GM12878 (cell line): ENCODE results near the gene FCGR3A. TPM values are rescaled to one million over a fixed set of nuclear protein-coding genes. Genes with fewer than 3 reads are reported as not detected.

Source experiments
- ATAC-seq: fragments of 200-7000 bp; cut with Tn5 transposase; 3 replicates; pipeline ENCODE4 v1.9.1; 2020; ENCODE audit warnings: mild to moderate bottlenecking, moderate library complexity
- BruUV-seq: library from RNA; stranded (reverse); fragments of 400-500 nt; replicated peaks from 2 replicates; lab custom pipeline; 2021; lab: Mats Ljungman, UMichigan
- CTCF ChIA-PET: fragments of 300-600 bp; sonication (Branson Sonifier 250); formaldehyde crosslinking; extraction: SDS; loops from one replicate; lab custom pipeline; 2021; ENCODE audit warnings: inconsistent platforms; lab: Yijun Ruan, JAX
- POLR2A ChIA-PET: fragments of 350-600 bp; formaldehyde crosslinking; extraction: SDS; loops from one replicate; lab custom pipeline; 2021; ENCODE audit warnings: inconsistent platforms; lab: Charles Lee
- RAD21 ChIA-PET: fragments of 300-600 bp; sonication (Branson Sonifier 250); formaldehyde crosslinking; loops from one replicate; lab custom pipeline; 2023; ENCODE audit warnings: antibody characterized with exemption; ENCODE audit not compliant: unreplicated experiment; lab: Charles Lee
- SMC1A ChIA-PET: fragments of 300-600 bp; sonication (Branson Sonifier 250); formaldehyde crosslinking; loops from one replicate; lab custom pipeline; 2023; ENCODE audit not compliant: unreplicated experiment, uncharacterized antibody; lab: Charles Lee
- DNase-seq: peaks from one replicate; pipeline ENCODE4 v3.0.0-alpha.2; 2011; ENCODE audit warnings: low read depth, low spot score
- FAIRE-seq: peaks from 3 replicates; lab custom pipeline; 2011; peaks lifted over from hg19 to GRCh38; lab: Jason Lieb, UNC
- H2AFZ ChIP-seq: 2 replicates; pipeline ENCODE4 v1.6.0; 2011; ENCODE audit warnings: low read depth, low read length, control low read depth; ENCODE audit not compliant: control insufficient read depth
- H3K27ac ChIP-seq: 2 replicates; pipeline ENCODE4 v1.5.1; 2011; ENCODE audit warnings: control low read depth; ENCODE audit not compliant: control insufficient read depth, insufficient read depth
- H3K27me3 ChIP-seq, 2 experiments: replicated peaks in 1 of 2; 2 replicates each; pipeline versions ENCODE4 v1.6.0 to v1.6.1; 2011; ENCODE audit warnings: low read length in 1 of 2; ENCODE audit not compliant: control insufficient read depth in 2 of 2, insufficient read depth in 2 of 2
- H3K36me3 ChIP-seq, 2 experiments: 2 replicates each; pipeline ENCODE4 v1.5.1; 2011; ENCODE audit warnings: low read length in 1 of 2; ENCODE audit not compliant: control insufficient read depth in 2 of 2, insufficient read depth in 2 of 2
- H3K4me1 ChIP-seq: 2 replicates; pipeline ENCODE4 v1.6.1; 2011; ENCODE audit warnings: mild to moderate bottlenecking, low read length, moderate library complexity, mixed read lengths; ENCODE audit not compliant: control insufficient read depth, insufficient read depth
- H3K4me2 ChIP-seq: 2 replicates; pipeline ENCODE4 v1.6.0; 2011; ENCODE audit warnings: control low read depth; ENCODE audit not compliant: control insufficient read depth, insufficient read depth
- H3K4me3 ChIP-seq: fragments of 200-600 bp; sonication (generic); 2 replicates; pipeline ENCODE4 v1.5.1; 2016
- H3K79me2 ChIP-seq: 2 replicates; pipeline ENCODE4 v1.6.0; 2011; ENCODE audit warnings: low read length; ENCODE audit not compliant: control insufficient read depth, insufficient read depth
- H3K9ac ChIP-seq: 2 replicates; pipeline ENCODE4 v1.8.0; 2011; ENCODE audit warnings: low read length, control low read depth, mixed read lengths; ENCODE audit not compliant: control insufficient read depth, insufficient read depth
- H3K9me3 ChIP-seq: replicated peaks from 3 replicates; pipeline ENCODE4 v1.5.1; 2011; ENCODE audit warnings: mild to moderate bottlenecking, low read length; ENCODE audit not compliant: control insufficient read depth, insufficient read depth
- H4K20me1 ChIP-seq: 2 replicates; pipeline ENCODE4 v1.6.0; 2011; ENCODE audit not compliant: control insufficient read depth, insufficient read depth
- ATF3 ChIP-seq: IDR thresholded peaks from 2 replicates; pipeline ENCODE4 v1.6.1; 2011; ENCODE audit warnings: low read depth, mild to moderate bottlenecking, low read length, moderate library complexity, borderline replicate concordance; ENCODE audit errors: extremely low read depth
- BCL11A ChIP-seq: IDR thresholded peaks from 2 replicates; pipeline ENCODE4 v1.6.1; 2011; ENCODE audit warnings: low read depth, low read length
- BRCA1 ChIP-seq: IDR thresholded peaks from 2 replicates; pipeline ENCODE4 v1.6.1; 2011; ENCODE audit warnings: low read depth, low read length, improper control_type of control experiment
- FOS ChIP-seq: IDR thresholded peaks from 3 replicates; pipeline ENCODE4 v1.6.1; 2011; ENCODE audit warnings: borderline replicate concordance; ENCODE audit not compliant: insufficient read length; ENCODE audit errors: extremely low read depth
- POLR2A ChIP-seq: IDR thresholded peaks from 2 replicates; pipeline ENCODE4 v1.6.1; 2011; ENCODE audit warnings: low read depth, mild to moderate bottlenecking, low read length
- USF1 ChIP-seq: IDR thresholded peaks from 2 replicates; pipeline ENCODE4 v1.6.1; 2011; ENCODE audit warnings: borderline replicate concordance, low read depth, mild to moderate bottlenecking, moderate library complexity, mixed read lengths, low read length; ENCODE audit not compliant: insufficient read depth; ENCODE audit errors: extremely low read length
- WGBS: methylation state at CpG from one replicate; pipeline ENCODE4 v1.1.6; 2016; ENCODE audit warnings: low lambda C conversion rate; ENCODE audit not compliant: insufficient replicate concordance, insufficient coverage; ENCODE audit errors: missing lambda C conversion rate; 5-methylcytosine and 5-hydroxymethylcytosine counted together
- in situ Hi-C: fragments of 300-500 bp; cut with MboI; formaldehyde crosslinking; loops from 9 replicates; pipeline ENCODE4 v1.14.3; 2018; ENCODE audit warnings: mixed read lengths
- intact Hi-C: fragments of 100-400 bp; cut with micrococcal nuclease; formaldehyde crosslinking; loops from one replicate; pipeline ENCODE4 v1.14.2; 2022; ENCODE audit not compliant: unreplicated experiment
- polyA plus RNA-seq, 11 experiments: library from polyadenylated mRNA; depleted of rRNA in 4 of 11; unstranded in 6 of 11; stranded (reverse) in 5 of 11; fragments of >200 nt; fragmentation: Nextera tagmentation in 4 of 11; fragmentation: Illumina TruSeq in 1 of 11; extraction: Ambion mirVana in 4 of 11; extraction: Trizol in 1 of 11; gene quantifications; 1 replicate in 1 of 11; 2 replicates in 10 of 11; pipeline versions ENCODE4 v1.2.1 to v1.2.3, GENCODE V29; 2011 to 2016; ENCODE audit warnings: inconsistent platforms in 2 of 11, missing spikeins in 2 of 11, low read depth in 1 of 11
- total RNA-seq, 4 experiments: library from RNA; depleted of rRNA in 3 of 4; stranded (reverse); fragments of >200 nt in 3 of 4; fragmentation: Illumina TruSeq in 1 of 4; extraction: Trizol in 1 of 4; gene quantifications; 2 replicates each; pipeline versions ENCODE4 v1.2.1 to v1.2.3, GENCODE V29; 2013 to 2021
- TF ChIP-seq, protein P1 (sequence below): fragments of 450-650 bp; IDR thresholded peaks from 2 replicates; pipeline ENCODE4 v1.6.1; 2017; ENCODE audit warnings: mild to moderate bottlenecking, low read depth, inconsistent platforms; ENCODE audit not compliant: poor library complexity, severe bottlenecking
- TF ChIP-seq, protein P2 (sequence below): fragments of 450-650 bp; IDR thresholded peaks from 2 replicates; pipeline ENCODE4 v1.6.1; 2014; ENCODE audit warnings: mild to moderate bottlenecking

The FCGR3A gene
- total and polyA plus RNA-seq, 10 of the 15 experiments (the other 5 are each of a cell fraction or from before 2014, with no cell fraction given) = 0.09 to 0.10 TPM; not detected in 8

DNA sequence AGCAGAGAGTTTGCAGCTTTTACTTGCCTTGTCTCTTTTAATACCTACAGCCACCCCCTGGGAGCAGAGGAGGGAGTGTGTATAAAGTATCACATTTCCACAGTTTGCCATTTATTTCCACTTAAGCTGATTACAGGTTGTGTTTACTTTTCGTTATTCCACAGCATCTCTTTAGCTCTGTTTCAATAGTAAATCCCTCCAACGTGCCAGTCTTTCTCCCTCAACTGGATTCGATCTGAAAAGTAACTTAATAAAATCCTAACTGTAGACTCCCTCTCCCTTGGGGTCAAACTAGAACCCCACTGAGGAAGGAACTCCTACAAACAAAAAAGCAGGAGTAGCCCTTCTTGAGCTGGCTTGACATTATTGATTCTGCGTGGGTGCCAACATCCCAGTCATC lies 47.4 kb downstream of the FCGR3A start (continued):
- TF ChIP-seq, protein P1, sequence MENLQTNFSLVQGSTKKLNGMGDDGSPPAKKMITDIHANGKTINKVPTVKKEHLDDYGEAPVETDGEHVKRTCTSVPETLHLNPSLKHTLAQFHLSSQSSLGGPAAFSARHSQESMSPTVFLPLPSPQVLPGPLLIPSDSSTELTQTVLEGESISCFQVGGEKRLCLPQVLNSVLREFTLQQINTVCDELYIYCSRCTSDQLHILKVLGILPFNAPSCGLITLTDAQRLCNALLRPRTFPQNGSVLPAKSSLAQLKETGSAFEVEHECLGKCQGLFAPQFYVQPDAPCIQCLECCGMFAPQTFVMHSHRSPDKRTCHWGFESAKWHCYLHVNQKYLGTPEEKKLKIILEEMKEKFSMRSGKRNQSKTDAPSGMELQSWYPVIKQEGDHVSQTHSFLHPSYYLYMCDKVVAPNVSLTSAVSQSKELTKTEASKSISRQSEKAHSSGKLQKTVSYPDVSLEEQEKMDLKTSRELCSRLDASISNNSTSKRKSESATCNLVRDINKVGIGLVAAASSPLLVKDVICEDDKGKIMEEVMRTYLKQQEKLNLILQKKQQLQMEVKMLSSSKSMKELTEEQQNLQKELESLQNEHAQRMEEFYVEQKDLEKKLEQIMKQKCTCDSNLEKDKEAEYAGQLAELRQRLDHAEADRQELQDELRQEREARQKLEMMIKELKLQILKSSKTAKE = no peak
- no peak for TF ChIP-seq POLR2A
- no peak for TF ChIP-seq ATF3
- TF ChIP-seq BCL11A = no peak
- no peak for TF ChIP-seq USF1
- TF ChIP-seq, all 136 proteins: peak for 0

DNA sequence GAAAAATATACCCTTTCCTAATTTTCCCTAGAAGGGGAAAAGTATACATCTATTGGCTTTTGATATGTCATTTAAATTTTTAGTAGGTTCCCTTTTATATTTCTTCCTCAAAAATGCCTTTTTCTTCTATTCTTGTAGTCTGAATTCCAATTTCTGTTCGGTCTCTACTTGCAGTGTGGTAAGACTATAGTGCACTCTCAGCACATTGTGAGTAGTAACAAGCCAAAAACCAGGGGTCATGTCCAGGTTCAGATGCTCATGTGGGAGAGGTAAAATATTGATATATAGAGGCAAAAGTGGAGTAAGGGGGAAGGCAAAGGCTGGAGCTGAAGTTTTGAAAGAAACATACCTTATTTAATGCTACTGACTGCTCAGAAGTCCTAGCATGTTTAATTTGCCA lies 48.4 kb downstream of the FCGR3A start:
- CTCF ChIA-PET = interaction anchor here (2.2 kb wide), 1 partner anchor 13 kb away, joined by 10 read pairs; no protein-coding TSS in a partner anchor
- POLR2A ChIA-PET = no interaction called here

More for the DNA sequence above, 48.4 kb downstream of the FCGR3A start:
- Histone ChIP-seq H4K20me1 (no peaks in the 10 kb centered on the region), H3K27ac (no peak overlapping the region), H3K4me1 (peaks cover 7% of the 10 kb centered on the region)
- TF ChIP-seq, protein P2, sequence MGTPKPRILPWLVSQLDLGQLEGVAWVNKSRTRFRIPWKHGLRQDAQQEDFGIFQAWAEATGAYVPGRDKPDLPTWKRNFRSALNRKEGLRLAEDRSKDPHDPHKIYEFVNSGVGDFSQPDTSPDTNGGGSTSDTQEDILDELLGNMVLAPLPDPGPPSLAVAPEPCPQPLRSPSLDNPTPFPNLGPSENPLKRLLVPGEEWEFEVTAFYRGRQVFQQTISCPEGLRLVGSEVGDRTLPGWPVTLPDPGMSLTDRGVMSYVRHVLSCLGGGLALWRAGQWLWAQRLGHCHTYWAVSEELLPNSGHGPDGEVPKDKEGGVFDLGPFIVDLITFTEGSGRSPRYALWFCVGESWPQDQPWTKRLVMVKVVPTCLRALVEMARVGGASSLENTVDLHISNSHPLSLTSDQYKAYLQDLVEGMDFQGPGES = no peak
- no peak for TF ChIP-seq FOS
- TF ChIP-seq BRCA1 = no peak
- TF ChIP-seq, all 136 proteins: peak for 0
- Histone ChIP-seq H3K9me3 (no peaks in the 10 kb centered on the region), H3K79me2 (no peaks in the 10 kb centered on the region), H2AFZ (no peak overlapping the region), H3K9ac (no peak overlapping the region), H3K4me3 (no peak overlapping the region), H3K27me3 (no peaks in the 10 kb centered on the region), H3K4me2 (no peak overlapping the region), H3K36me3 (no peaks in the 10 kb centered on the region)
- in situ Hi-C loops (no loop called here), intact Hi-C loops (no loop called here)
- RAD21 ChIA-PET = no interaction called here
- SMC1A ChIA-PET = interaction anchor here (1.5 kb wide), 1 partner anchor 237 kb away, joined by 3 read pairs; no protein-coding TSS in a partner anchor
- WGBS = 38% methylated on average over 1 of the region's 1 CpG
- FAIRE-seq (no peak), ATAC-seq (no peak), DNase-seq (no peak)
- no TSS peak for BruUV-seq
